ENCODE data around the gene TSPAN31. TPM values are rescaled to one million over a fixed set of nuclear protein-coding genes. Genes with fewer than 3 reads are reported as not detected.

TSPAN31 gene
- total RNA-seq, 1 donor from 2014 or later, result 50.7 TPM

DNA sequence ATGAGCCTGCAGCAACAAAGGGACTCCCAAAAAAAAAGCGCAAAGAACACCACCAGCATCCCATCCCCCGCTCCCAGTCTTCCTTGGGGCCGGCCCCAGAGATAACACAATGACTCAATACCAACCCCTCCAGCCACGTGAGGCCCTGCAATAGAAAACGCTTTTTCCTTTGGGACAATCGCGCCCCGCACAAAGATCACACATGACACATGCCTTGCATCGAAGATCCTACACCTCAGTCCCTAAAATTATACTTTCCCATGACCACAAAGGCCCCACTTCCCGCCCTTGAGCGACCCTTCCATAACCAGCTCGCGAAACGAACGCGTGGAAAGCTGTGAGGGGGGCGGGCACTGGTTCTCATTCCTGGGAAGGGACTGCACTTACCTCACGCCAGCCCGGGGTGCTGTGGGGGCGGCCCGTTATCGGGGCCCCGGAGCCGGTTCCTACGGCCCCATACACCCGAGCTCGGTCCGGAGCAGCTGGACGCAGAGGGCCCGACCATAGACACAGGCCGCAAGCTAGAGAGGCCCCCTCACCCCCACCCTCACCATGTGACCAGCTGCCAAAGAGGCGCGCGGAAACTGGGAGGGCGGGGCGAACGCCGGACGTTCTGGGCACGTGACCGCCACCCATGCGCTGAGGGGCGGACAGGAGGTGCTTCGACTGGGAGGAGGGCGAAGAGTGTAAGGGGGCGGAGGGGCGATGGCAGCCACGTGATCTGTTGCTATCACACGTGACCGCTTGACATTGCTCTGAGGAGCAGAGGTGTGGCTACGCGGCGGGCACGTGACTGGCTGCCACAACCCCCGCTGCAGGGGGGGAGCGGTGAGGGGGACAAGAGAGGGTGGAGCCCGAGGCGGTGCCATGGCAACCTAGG lies 7.2 kb downstream of the TSPAN31 start, which contains the start of gene CDK4:
Gene CDK4, minus strand, starts transcription at position 523 of the 880 bp plus-strand sequence. CDS start 593 bp downstream, outside the sequence.
- peak; percentile 99 for DNase-seq (ENCODE audit: low read depth)

DNA sequence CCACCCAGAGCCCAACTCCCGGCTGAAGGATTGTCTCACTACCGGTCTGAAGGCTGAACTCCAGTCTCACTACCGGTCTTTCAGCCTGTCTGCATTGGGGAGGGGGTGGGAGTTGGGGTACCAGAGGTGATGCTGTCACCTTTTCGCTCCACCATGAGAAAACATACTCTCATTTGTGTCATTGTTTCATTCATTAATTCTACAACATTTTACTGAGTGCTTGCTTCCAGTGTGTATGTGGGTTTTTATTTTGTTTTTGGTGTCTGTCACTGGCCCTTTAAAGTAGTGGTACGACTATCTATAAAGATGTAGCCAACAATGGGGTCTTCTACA lies 7.8 kb downstream of the TSPAN31 start:
- DNase-seq (ENCODE audit: low read depth), result no peak

GRCh38 chr12:57753756-57754337 lies 9.0 kb downstream of the TSPAN31 start:
- no peak for DNase-seq (ENCODE audit: low read depth)

- peak; percentile 69 for DNase-seq (ENCODE audit: low read depth)
These were observed 9.8 kb downstream of the TSPAN31 start, which contains the start of gene MARCHF9 for GRCh38 chr12:57754411-57755193. Gene MARCHF9, plus strand, starts transcription at chr12:57755103. Its CDS starts 426 bp downstream, at chr12:57755529.

DNA sequence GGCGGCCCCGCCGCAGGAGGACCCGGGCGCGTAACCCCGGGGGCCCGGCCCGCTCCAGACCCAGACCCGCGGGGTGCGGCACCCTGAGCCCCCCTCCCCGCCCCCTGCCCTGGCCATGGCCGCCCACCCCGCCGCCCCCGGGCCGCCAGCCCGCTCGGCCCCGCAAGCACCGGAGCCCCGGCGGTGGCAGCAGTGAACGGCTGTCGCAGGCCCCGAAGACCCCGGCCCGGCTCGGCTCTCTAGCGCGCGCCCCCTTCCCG lies 10.3 kb downstream of the TSPAN31 start:
- no peak for DNase-seq (ENCODE audit: low read depth)

- DNase-seq (ENCODE audit: low read depth), result no peak
These were observed 10.9 kb downstream of the TSPAN31 start for GRCh38 chr12:57755454-57756372.

- DNase-seq (ENCODE audit: low read depth), result no peak
These were observed 11.8 kb downstream of the TSPAN31 start for GRCh38 chr12:57756406-57757341.

DNA sequence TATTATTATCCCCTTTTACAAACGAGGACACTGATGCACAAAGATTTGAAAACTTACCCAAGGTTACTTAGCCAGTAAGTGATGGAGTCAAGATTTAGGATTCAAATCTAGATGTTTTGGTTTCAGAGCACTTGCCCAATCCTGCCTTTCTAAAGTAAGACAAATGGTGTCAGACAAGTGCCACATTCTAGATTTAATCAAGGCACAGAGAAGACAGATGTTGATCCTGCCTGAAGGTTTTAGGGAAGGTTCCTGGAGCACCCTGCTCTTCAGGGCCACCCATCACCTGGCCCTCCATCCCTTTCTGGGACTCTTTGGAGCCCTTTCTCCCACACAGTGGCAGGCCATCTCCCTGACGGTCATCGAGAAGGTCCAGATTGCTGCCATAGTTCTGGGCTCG lies 12.9 kb downstream of the TSPAN31 start:
- no peak for DNase-seq (ENCODE audit: low read depth)

DNA sequence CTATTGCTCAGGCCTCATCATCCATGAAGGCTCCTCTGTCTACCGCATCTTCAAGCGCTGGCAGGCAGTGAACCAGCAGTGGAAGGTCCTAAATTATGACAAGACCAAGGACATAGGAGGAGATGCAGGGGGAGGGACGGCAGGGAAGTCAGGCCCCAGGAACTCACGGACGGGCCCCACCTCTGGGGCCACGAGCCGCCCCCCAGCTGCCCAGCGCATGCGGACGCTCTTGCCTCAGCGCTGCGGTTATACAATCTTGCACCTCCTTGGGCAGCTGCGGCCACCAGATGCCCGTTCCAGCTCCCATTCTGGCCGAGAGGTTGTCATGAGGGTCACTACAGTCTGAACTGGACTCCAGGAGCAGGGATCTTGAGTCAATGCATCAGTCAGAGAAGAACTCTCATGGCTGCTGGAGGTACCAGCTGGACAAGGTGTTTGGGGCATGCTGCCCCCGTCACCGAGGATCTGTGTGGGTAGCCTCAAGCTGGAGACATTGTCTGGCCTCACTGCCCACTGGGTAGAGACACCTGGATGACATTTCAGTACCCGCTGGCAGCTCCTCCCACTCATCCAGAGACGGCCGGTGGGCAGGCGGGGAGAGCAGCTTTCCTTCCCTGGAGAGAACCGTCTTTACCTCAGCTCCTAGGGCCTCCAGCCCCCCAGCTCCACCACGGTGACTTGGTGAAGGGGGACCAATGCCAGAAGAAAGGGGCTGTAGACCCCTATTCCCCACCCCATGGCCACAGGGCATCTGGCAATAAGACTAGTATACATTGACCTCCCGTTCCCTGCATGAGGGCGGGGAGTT lies 13.9 kb downstream of the TSPAN31 start:
- DNase-seq (ENCODE audit: low read depth), result no peak

DNA sequence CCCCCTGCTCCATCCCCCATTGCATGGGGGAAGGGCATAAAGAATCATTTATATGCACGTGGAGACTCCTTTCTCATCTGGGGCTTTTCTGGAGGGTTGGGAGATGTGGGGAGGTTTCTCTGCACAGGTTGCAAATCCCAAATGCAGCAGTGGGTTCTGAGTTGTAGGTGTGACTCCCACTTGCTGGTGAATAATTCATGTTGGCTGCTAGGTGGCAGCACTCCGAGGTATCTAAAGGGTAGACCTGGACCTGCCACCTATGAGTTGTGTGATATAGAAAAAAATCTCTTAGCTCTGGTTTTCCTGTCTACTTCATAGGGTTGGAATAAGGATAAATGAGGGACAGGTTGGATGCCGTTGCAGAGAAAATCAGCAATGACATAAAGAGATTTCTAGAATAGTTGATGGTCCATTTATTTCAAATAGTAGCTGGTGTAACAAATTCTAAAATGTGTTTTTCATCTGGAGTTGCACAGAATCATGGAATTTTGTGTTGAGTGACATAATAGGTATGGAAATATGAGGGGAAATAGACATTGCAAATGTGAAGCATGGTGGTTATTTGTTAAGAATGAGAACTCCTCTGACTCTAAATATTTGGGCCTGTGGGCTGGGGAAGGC lies 14.6 kb downstream of the TSPAN31 start:
- no peak for DNase-seq (ENCODE audit: low read depth)

DNA sequence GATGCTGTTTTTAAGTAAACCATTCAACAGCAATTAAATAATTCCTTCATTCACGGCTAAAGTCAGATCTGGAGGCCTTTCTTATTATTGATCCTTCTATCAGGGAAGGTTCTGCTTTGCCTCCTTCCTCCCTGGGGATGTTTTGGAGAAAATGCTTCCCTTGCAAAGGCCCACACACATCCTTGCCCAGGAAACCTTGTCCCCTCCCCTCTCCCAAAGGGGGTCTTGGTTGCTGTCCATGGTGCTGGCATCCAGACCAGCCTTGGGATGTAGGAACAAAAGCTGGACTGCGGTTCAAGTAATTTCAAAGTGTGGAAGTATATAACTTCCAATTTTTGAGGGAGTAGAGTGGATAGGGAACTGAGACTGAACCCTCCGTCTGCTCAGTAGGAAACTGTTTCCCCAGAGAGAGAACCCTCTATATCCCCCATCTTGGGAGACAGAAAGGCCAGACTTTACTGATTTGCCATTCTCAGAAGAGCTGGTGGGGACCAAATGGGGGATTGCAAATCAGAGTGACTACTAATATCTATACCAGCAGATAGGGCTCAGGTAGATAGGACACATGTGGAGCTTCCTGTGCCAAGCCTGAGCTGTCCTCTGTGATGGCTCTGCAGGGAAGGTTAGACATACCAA lies 15.6 kb downstream of the TSPAN31 start:
- no peak for DNase-seq (ENCODE audit: low read depth)

DNA sequence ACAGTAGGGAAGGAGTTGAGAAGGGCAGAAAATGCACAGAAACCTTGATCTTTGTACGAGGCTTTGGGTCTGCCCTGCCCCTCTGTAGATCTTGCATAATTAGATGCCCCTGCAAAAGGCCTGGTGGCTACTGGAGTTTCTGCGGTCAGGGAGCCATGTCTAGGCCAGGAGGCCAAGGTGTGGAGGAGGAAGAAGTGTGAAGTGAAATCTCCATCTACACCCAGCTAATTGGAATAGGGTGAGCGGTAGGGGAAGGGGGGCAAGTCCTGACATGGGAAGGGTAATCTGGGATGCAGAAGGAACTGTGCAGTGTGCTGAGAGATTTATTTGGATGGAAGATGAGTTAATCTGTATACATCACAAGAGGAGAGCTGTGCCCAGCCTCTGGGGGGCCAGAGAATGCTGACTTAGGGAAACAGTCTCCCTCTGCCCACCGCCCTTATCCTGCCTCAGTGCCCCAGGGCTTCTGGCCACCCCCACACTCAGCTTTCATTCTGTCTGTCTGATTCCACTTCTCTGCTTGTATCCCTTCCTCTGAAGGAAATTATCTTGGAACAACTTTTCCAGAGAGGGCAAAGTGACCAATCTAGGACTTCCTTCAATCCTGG lies 16.7 kb downstream of the TSPAN31 start:
- DNase-seq (ENCODE audit: low read depth), result no peak

DNA sequence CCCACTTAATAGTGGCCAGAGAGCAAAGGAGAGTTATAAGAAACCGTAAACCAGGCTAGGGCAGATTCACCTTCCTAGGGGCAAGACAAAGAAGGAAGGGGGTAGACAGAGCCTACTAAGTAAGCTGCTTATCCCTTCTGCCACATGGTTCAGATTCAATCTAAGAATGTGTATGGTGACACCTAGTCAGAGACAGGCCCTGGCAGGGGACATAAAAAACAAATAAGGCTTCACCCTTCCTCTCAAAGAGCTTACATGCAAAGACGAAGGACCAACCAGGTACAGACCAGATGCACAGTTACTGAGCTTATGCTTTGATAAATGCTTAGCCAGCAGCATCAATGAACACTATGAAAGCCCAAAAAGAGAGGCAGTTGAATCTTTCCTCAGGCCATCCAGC lies 17.6 kb downstream of the TSPAN31 start:
- no peak for DNase-seq (ENCODE audit: low read depth)

DNA sequence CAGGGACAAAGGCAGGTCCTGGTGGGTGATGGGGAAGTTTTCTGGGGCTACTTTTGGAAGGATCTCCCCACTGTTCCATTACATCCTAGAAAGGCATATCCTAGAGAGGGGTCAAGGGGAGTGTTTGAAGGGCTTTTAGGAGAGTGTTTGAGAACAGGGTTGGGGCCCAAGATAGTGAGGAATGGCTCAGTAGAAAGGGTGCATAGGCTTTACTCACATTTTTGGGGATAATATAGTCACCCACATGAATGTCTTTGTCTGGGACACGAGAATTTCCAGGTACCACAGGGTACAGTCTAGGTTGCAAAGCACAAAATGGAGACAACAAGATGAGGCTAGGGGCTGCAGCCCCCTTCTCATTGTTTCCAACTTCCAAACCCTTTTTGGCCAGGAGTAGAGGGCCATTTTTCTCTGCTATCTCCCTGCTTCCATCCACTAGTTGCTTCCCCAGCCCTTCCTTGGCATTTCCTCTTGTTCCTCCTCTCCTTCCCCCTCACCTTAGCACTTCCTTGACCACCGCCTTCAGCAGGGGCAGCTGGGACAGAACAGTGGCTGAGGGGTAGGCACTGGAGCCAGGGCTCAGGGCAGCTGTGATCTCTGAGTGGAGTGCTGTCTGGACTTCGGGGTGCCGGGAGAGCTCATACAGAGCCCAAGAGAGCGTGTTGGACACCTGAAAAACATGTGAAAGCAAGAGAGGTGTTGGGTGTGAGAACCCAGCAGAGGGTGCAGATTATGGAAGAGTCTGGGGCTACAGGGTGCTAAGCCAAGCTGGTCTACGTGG lies 19.2 kb downstream of the TSPAN31 start:
- no peak for DNase-seq (ENCODE audit: low read depth)

- no peak for DNase-seq (ENCODE audit: low read depth)
These were observed 19.8 kb downstream of the TSPAN31 start for GRCh38 chr12:57764662-57765002.

- DNase-seq (ENCODE audit: low read depth), result no peak
These were observed 20.3 kb downstream of the TSPAN31 start for GRCh38 chr12:57765003-57765697.

Data from myocyte (in vitro differentiated cells).